ENCODE data around the gene MGME1. TPM values are rescaled to one million over a fixed set of nuclear protein-coding genes. Genes with fewer than 3 reads are reported as not detected.

MGME1 gene
- total RNA-seq, 1 experiment from 2014 or later = 42.8 TPM

DNA sequence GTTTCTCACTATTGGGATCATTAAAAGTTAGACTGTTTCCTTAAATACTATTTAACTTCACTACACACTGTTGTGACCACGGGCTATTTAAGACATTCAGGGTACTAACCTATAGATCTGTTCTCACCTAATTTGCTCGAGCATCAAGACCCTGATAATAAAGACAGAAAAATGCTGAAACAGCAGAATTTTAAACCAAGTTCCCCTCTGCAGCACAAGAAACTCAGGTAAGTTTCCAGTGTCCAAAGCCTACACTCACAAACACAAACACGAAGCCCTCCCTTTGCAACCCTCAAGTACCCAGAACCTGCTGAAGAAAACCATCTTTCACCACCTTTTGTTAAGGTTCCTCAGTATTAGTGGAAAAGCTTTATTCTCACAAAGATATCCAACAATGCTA is 4.2 kb upstream of the MGME1 start:
- no peak for TF ChIP-seq EZH2 (IDR thresholded peaks at IDR 0.05; ENCODE audit: low read depth)
- TF ChIP-seq, protein P1, sequence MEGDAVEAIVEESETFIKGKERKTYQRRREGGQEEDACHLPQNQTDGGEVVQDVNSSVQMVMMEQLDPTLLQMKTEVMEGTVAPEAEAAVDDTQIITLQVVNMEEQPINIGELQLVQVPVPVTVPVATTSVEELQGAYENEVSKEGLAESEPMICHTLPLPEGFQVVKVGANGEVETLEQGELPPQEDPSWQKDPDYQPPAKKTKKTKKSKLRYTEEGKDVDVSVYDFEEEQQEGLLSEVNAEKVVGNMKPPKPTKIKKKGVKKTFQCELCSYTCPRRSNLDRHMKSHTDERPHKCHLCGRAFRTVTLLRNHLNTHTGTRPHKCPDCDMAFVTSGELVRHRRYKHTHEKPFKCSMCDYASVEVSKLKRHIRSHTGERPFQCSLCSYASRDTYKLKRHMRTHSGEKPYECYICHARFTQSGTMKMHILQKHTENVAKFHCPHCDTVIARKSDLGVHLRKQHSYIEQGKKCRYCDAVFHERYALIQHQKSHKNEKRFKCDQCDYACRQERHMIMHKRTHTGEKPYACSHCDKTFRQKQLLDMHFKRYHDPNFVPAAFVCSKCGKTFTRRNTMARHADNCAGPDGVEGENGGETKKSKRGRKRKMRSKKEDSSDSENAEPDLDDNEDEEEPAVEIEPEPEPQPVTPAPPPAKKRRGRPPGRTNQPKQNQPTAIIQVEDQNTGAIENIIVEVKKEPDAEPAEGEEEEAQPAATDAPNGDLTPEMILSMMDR (conservative IDR thresholded peaks at IDR 0.05) = no peak
- no peaks in the 10 kb centered on the region for H3K27me3 ChIP-seq (ENCODE audit: insufficient read depth, low read depth)
- H3K36me3 ChIP-seq (ENCODE audit: low read depth) = peaks cover 16% of the 10 kb centered on the region; the same call in 1 of the 2 replicates
- H3K9me2 ChIP-seq (ENCODE audit: insufficient read depth) = no peaks in the 10 kb centered on the region
- CTCF ChIA-PET = no interaction called here
- no peaks in the 10 kb centered on the region for H3K9me3 ChIP-seq (ENCODE audit: insufficient read depth, low read depth)
- POLR2A ChIA-PET (ENCODE audit: unreplicated experiment) = no interaction called here
- intact Hi-C loops (cut with micrococcal nuclease; ENCODE audit: unreplicated experiment) = loop anchor here (5.0 kb wide), 1 partner anchor 543 kb away; the partner anchor contains the start of gene SEC23B
- peaks cover 70% of the 10 kb centered on the region for H4K20me1 ChIP-seq (ENCODE audit: insufficient read depth)
- peaks cover 16% of the 10 kb centered on the region; the same call in 1 of the 2 replicates for H3F3A ChIP-seq (ENCODE audit: insufficient read depth, low read depth)
- peaks cover 94% of the 10 kb centered on the region for H3K79me2 ChIP-seq (ENCODE audit: low read depth)
- peak overlapping the region; percentile 96; the same call in 1 of the 2 replicates for H3K4me3 ChIP-seq
- DNase-seq = no peak
- peaks cover 44% of the 10 kb centered on the region for H3K4me1 ChIP-seq (replicated peaks; ENCODE audit: insufficient read depth)
- H3K4me2 ChIP-seq = peak overlapping the region; percentile 85
- H2AFZ ChIP-seq = no peak overlapping the region
- H3K27ac ChIP-seq = no peak overlapping the region
- BruUV-seq (replicated peaks) = no TSS peak

DNA sequence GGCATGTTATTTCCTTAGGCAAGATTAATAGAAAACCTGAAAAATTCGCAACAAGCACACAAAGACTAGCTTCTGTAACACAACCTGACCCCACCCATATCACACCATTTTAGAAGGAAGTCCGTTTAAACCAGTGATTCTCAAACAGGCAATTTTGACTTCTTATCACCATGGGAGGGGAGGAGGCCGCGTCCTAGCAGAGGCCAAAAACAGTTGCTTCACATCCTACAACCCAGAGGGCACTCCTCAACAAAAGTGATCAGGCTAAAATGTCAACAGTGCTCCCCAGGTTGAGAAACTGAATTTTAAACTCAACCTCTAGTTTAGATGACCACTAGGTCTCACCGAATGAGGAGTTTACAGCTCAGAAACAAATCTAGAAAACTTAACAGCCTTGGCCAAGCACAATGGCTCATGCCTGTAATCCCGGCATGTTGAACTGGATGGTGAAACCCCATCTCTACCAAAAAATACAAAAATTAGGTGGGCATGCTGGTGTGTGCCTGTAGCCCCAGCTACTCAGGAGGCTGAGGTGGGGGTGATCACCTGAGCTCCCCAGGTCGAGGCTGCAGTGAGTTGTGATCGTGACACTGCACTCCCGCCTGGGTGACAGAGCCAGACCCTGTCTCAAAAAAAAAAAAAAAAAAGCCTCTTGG is 3.6 kb upstream of the MGME1 start:
- H3K27ac ChIP-seq = no peak overlapping the region
- peaks cover 11% of the 10 kb centered on the region; the same call in 1 of the 2 replicates for H3F3A ChIP-seq (ENCODE audit: insufficient read depth, low read depth)
- H3K27me3 ChIP-seq (ENCODE audit: insufficient read depth, low read depth) = no peaks in the 10 kb centered on the region
- H2AFZ ChIP-seq = no peak overlapping the region
- no peaks in the 10 kb centered on the region for H3K9me2 ChIP-seq (ENCODE audit: insufficient read depth)
- H3K9me3 ChIP-seq (ENCODE audit: insufficient read depth, low read depth) = no peaks in the 10 kb centered on the region
- ChIA-PET CTCF (interaction anchor here (0.6 kb wide), 2 partner anchors 884 to 1700 kb away, joined by 5 to 6 read pairs; no protein-coding TSS in a partner anchor), POLR2A (ENCODE audit: unreplicated experiment) (interaction anchor here (0.7 kb wide), 1 partner anchor 22 kb away, joined by 15 read pairs; no protein-coding TSS in a partner anchor)
- H3K36me3 ChIP-seq (ENCODE audit: low read depth) = peaks cover 16% of the 10 kb centered on the region; the same call in 1 of the 2 replicates
- peaks cover 94% of the 10 kb centered on the region for H3K79me2 ChIP-seq (ENCODE audit: low read depth)
- peak overlapping the region; percentile 96; the same call in 1 of the 2 replicates for H3K4me3 ChIP-seq
- peak overlapping the region; percentile 85 for H3K4me2 ChIP-seq
- no TSS peak for BruUV-seq (replicated peaks)
- DNase-seq = no peak
- H3K4me1 ChIP-seq (replicated peaks; ENCODE audit: insufficient read depth) = peaks cover 42% of the 10 kb centered on the region
- peaks cover 64% of the 10 kb centered on the region for H4K20me1 ChIP-seq (ENCODE audit: insufficient read depth)
- intact Hi-C loops (cut with micrococcal nuclease; ENCODE audit: unreplicated experiment) = loop anchor here (5.0 kb wide), 1 partner anchor 542 kb away; the partner anchor contains the start of gene SEC23B
- TF ChIP-seq, protein P1 (conservative IDR thresholded peaks at IDR 0.05) = no peak
- TF ChIP-seq EZH2 (IDR thresholded peaks at IDR 0.05; ENCODE audit: low read depth) = no peak

DNA sequence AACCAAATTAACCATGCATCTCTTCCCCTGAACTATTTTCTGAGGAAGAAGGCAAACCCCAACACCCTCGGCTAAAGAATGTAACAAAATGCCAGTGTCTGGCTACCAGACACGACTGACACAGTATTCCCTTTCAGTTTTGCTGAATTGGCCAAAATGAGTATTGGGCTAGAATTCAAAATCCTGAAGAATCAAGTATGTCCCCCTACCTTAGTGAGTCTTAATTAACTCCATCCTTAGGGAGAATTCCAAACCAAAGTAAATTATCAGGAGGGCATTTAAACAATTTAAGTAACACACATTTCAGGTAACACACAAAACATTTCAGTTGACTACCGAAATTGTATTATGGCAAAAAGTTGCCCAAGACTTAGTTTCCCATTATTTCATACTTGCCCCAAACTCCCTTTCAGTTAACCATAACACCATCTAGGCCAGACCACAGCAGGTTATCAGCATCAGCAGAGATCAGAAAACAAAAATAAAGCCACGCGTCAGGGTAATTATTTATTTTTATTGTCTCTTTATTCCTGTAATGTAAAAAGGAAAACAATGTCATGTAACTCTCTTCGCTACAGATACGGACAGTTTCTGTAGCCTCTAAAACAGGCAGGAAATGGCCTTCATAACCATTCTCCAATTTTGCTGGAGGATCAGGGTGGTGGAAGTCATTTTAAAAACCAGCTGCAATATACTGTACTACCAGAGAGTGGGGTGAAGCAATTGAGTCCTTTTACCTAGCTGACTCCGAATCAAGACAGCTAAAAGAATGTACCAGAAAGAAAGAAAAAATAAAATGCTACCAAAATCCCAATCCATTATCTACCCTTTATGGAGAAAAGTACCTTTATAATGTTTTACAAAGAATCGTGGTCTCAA is 2.1 kb upstream of the MGME1 start:
- TF ChIP-seq, protein P1 (conservative IDR thresholded peaks at IDR 0.05) = no peak; the same call in 1 of the 2 replicates
- no peak for TF ChIP-seq EZH2 (IDR thresholded peaks at IDR 0.05; ENCODE audit: low read depth)
- POLR2A ChIA-PET (ENCODE audit: unreplicated experiment) = no interaction called here
- CTCF ChIA-PET = no interaction called here
- no peak for DNase-seq
- Histone ChIP-seq H3K27ac (peak overlapping the region; percentile 95), H3F3A (ENCODE audit: insufficient read depth, low read depth) (peaks cover 14% of the 10 kb centered on the region), H3K27me3 (ENCODE audit: insufficient read depth, low read depth) (no peaks in the 10 kb centered on the region), H3K9me2 (ENCODE audit: insufficient read depth) (no peaks in the 10 kb centered on the region), H3K4me2 (peak overlapping the region; percentile 85), H3K4me1 (replicated peaks; ENCODE audit: insufficient read depth) (peaks cover 55% of the 10 kb centered on the region), H3K9me3 (ENCODE audit: insufficient read depth, low read depth) (no peaks in the 10 kb centered on the region), H3K36me3 (ENCODE audit: low read depth) (peaks cover 16% of the 10 kb centered on the region; the same call in 1 of the 2 replicates), H3K79me2 (ENCODE audit: low read depth) (peaks cover 94% of the 10 kb centered on the region), H4K20me1 (ENCODE audit: insufficient read depth) (peaks cover 52% of the 10 kb centered on the region), H3K4me3 (peak overlapping the region; percentile 96), H2AFZ (no peak overlapping the region)
- no TSS peak for BruUV-seq (replicated peaks)
- intact Hi-C loops (cut with micrococcal nuclease; ENCODE audit: unreplicated experiment) = loop anchor here (5.0 kb wide), 1 partner anchor 541 kb away; the partner anchor contains the start of gene SEC23B
